ENCODE data around the gene FNDC3B.

- no peak for TF ChIP-seq CTCF (IDR thresholded peaks at IDR 0.05)
- TF ChIP-seq POLR2AphosphoS5 (IDR thresholded peaks at IDR 0.05; ENCODE audit: low read depth, low read length): no peak
- TF ChIP-seq SIN3A (IDR thresholded peaks at IDR 0.05; ENCODE audit: borderline replicate concordance, insufficient read depth, low read depth, low read length): no peak
Observed at GRCh38 chr3:172190980-172191379, 151.6 kb downstream of the FNDC3B start.
